Activated naive CD8-positive, alpha-beta T cell treated with anti-CD3 and anti-CD28 coated beads, Interleukin-2, amount 10 ng/mL, durations not matched to agents 7 days and 5 days (primary cell): ENCODE results near the gene HAPLN2. TPM values are rescaled to one million over a fixed set of nuclear protein-coding genes. Genes with fewer than 3 reads are reported as not detected.
A peak's percentile ranks its signal among the peaks of the same experiment; 100 is the strongest.
"Not testable (repeated sequence)": the region's sequence is repeated elsewhere in the genome, so short reads cannot be mapped to it uniquely, and the experiment has no call there.

Source experiments
- ATAC-seq: fragments of 150-1000 bp; cut with Tn5 transposase; one replicate; pipeline ENCODE4 v1.10.0; 2021; ENCODE audit warnings: low read depth, moderate library complexity
- POLR2A ChIA-PET: fragments of 350-600 bp; sonication (Branson Sonifier 250); formaldehyde crosslinking; loops from one replicate; lab custom pipeline; 2021; ENCODE audit warnings: antibody characterized with exemption; lab: Charles Lee
- DNase-seq: peaks from one replicate; pipeline ENCODE4 v3.0.0; 2021
- H3K27ac Mint-ChIP-seq: one replicate; pipeline ENCODE4 v1.8.0; 2022; ENCODE audit warnings: mild to moderate bottlenecking, mixed read lengths
- H3K27me3 Mint-ChIP-seq: one replicate; pipeline ENCODE4 v1.8.0; 2022; ENCODE audit warnings: mild to moderate bottlenecking, moderate library complexity, mixed read lengths
- H3K36me3 Mint-ChIP-seq: one replicate; pipeline ENCODE4 v1.8.0; 2021; ENCODE audit warnings: mild to moderate bottlenecking, mixed read lengths
- H3K4me1 Mint-ChIP-seq: one replicate; pipeline ENCODE4 v1.8.0; 2021; ENCODE audit warnings: mixed read lengths
- H3K4me3 Mint-ChIP-seq: one replicate; pipeline ENCODE4 v1.8.0; 2022; ENCODE audit warnings: mild to moderate bottlenecking, moderate library complexity, mixed read lengths
- H3K9me3 Mint-ChIP-seq: one replicate; pipeline ENCODE4 v1.8.0; 2021; ENCODE audit warnings: mixed read lengths
- total RNA-seq, 2 experiments: library from RNA; stranded (reverse); gene quantifications; one replicate each; pipeline ENCODE4 v1.2.3, GENCODE V29; 2021

HAPLN2 gene
- total RNA-seq, 2 experiments from 2014 or later, result 0.17 TPM; not detected in 1

- H3K4me1 Mint-ChIP-seq, result peaks cover 23% of the 10 kb centered on the region
- ATAC-seq (no peak), DNase-seq (no peak)
- no peaks in the 10 kb centered on the region for H3K27me3 Mint-ChIP-seq
- H3K27ac Mint-ChIP-seq, result no peak overlapping the region
- no peaks in the 10 kb centered on the region for H3K9me3 Mint-ChIP-seq
- H3K4me3 Mint-ChIP-seq, result no peak overlapping the region
- H3K36me3 Mint-ChIP-seq, result peaks cover 5% of the 10 kb centered on the region
- POLR2A ChIA-PET, result no interaction called here
These were observed 34.4 kb upstream of the HAPLN2 start for GRCh38 chr1:156584813-156585212.

- Mint-ChIP-seq H3K27me3 (no peaks in the 10 kb centered on the region), H3K27ac (no peak overlapping the region), H3K36me3 (peaks cover 5% of the 10 kb centered on the region), H3K9me3 (no peaks in the 10 kb centered on the region), H3K4me3 (no peak overlapping the region), H3K4me1 (peaks cover 28% of the 10 kb centered on the region)
- DNase-seq (no peak), ATAC-seq (no peak)
- POLR2A ChIA-PET, result interaction anchor here (0.9 to 1.3 kb wide), 3 partner anchors 15 to 81 kb away, joined by 3 read pairs; no protein-coding TSS in a partner anchor
These were observed 32.9 kb upstream of the HAPLN2 start for GRCh38 chr1:156586323-156586722.

DNA sequence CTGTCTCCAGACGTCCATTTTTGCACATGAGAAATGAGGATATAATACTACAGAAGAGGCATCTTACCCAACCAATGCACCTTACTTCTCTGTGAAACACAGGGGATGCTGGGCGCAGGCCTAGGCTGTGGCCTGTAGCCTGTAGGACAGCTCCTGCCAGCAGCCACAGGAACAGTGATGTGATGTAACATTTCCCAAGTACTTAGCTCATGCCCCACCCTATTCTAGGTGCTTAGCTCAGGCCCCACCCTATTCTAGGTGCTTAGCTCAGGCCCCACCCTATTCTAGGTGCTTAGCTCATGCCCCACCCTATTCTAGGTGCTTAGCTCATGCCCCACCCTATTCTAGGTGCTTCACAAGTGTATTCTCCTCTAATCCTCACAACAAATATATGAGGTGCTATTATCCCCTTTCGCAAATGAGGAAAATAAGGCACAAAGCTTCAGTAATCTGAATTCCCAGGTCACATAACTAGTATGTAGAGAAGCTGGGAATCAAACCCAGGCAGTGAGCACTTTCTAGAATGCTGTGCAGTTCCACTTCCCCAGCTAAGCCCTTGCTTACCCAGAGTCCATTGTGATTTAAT, 32.2 kb upstream of the HAPLN2 start:
- Mint-ChIP-seq H3K4me1 (peaks cover 27% of the 10 kb centered on the region), H3K27me3 (no peaks in the 10 kb centered on the region), H3K4me3 (no peak overlapping the region), H3K9me3 (no peaks in the 10 kb centered on the region), H3K36me3 (peaks cover 3% of the 10 kb centered on the region), H3K27ac (no peak overlapping the region)
- POLR2A ChIA-PET, result interaction anchor here (0.9 to 1.3 kb wide), 2 partner anchors 15 to 82 kb away, joined by 3 read pairs; no protein-coding TSS in a partner anchor
- no peak for ATAC-seq
- no peak for DNase-seq

DNA sequence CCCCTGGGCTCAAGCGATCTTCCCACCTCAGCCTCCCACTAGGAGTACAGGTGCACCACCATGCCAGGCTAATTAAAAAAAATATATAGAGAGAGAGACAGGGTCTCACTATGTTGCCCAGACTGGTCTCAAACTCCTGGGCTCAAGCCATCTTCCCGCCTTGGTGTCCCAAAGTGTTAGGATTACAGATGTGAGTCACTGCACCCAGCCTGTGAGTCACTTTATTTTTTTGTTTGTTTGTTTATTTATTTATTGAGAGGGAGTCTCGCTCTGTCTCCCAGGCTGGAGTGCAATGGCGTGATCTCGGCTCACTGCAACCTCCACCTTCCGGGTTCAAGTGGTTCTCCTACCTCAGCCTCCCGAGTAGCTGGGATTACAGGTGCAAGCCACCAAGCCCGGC, 31.3 kb upstream of the HAPLN2 start:
- H3K9me3 Mint-ChIP-seq, H3K36me3 Mint-ChIP-seq, POLR2A ChIA-PET, ATAC-seq, H3K27ac Mint-ChIP-seq, H3K4me3 Mint-ChIP-seq, H3K27me3 Mint-ChIP-seq, DNase-seq: not testable (repeated sequence)
- H3K4me1 Mint-ChIP-seq, result peaks cover 26% of the 10 kb centered on the region

- Mint-ChIP-seq H3K27ac (no peak overlapping the region), H3K4me3 (no peak overlapping the region), H3K27me3 (no peaks in the 10 kb centered on the region), H3K9me3 (no peaks in the 10 kb centered on the region), H3K4me1 (peaks cover 16% of the 10 kb centered on the region), H3K36me3 (peaks cover 4% of the 10 kb centered on the region)
- POLR2A ChIA-PET, result no interaction called here
- ATAC-seq (no peak), DNase-seq (no peak)
These were observed 29.7 kb upstream of the HAPLN2 start for GRCh38 chr1:156589546-156589945.

GRCh38 chr1:156590326-156591180, 28.7 kb upstream of the HAPLN2 start:
- Mint-ChIP-seq H3K27me3 (no peaks in the 10 kb centered on the region), H3K9me3 (no peaks in the 10 kb centered on the region), H3K4me1 (peaks cover 20% of the 10 kb centered on the region), H3K4me3 (peak overlapping the region; percentile 83), H3K27ac (peak overlapping the region; percentile 80), H3K36me3 (peaks cover 9% of the 10 kb centered on the region)
- DNase-seq (no peak), ATAC-seq (no peak)
- POLR2A ChIA-PET, result interaction anchor here (1.0 to 3.2 kb wide), 14 partner anchors 9 to 132 kb away, joined by 3 to 34 read pairs (median 5); partner anchors contain the start of genes GPATCH4, MEF2D and TTC24

- Mint-ChIP-seq H3K9me3 (no peaks in the 10 kb centered on the region), H3K4me3 (peak overlapping the region; percentile 83), H3K27ac (peak overlapping the region; percentile 80), H3K36me3 (peaks cover 6% of the 10 kb centered on the region), H3K27me3 (no peaks in the 10 kb centered on the region), H3K4me1 (peaks cover 20% of the 10 kb centered on the region)
- DNase-seq (no peak), ATAC-seq (no peak)
- POLR2A ChIA-PET, result interaction anchor here (1.0 to 3.2 kb wide), 16 partner anchors 9 to 134 kb away, joined by 3 to 34 read pairs (median 6); partner anchors contain the start of genes GPATCH4, MEF2D and TTC24
These were observed 28.1 kb upstream of the HAPLN2 start for GRCh38 chr1:156591181-156591431.

DNA sequence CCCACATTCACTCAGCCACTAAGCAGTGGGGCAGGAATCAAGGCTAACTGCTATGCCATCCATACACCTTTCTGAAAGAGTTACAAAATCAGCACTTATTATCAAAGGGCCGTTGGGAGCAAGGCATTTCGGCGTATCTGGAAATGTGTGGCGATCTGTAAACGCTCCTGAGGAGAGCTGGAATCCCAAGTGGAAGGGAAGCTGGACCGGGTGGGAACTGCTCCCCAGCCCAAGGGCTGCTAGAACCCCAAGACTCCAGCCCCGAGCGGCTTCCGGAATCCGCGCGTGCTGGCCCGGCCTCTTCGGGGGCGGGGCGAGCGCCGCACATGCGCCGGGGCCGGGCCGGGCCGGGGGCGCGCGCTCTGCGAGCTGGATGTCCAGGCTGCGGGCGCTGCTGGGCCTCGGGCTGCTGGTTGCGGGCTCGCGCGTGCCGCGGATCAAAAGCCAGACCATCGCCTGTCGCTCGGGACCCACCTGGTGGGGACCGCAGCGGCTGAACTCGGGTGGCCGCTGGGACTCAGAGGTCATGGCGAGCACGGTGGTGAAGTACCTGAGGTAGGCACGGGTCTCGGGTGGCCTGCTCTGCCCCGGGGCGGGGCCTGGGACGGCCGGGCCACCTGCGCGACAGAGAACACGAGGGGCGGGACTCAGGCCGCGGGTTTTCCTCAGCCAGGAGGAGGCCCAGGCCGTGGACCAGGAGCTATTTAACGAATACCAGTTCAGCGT, 27.6 kb upstream of the HAPLN2 start, which contains the start of gene NAXE:
Gene NAXE (plus strand): TSS at position 345 of the 726 bp plus-strand sequence. CDS start 29 bp downstream, at position 374.
- Mint-ChIP-seq H3K9me3 (no peaks in the 10 kb centered on the region), H3K36me3 (peaks cover 8% of the 10 kb centered on the region), H3K27ac (peak within 1 kb of the TSS; percentile 80), H3K4me3 (peak within 1 kb of the TSS; percentile 83), H3K4me1 (peaks cover 21% of the 10 kb centered on the region), H3K27me3 (no peaks in the 10 kb centered on the region)
- ATAC-seq, result peak; percentile 97
- peak; percentile 84 for DNase-seq
- POLR2A ChIA-PET, result interaction anchor here (1.0 to 3.2 kb wide), 16 partner anchors 9 to 134 kb away, joined by 3 to 34 read pairs (median 6); partner anchors contain the start of genes GPATCH4, MEF2D and TTC24

- Mint-ChIP-seq H3K27ac (peak overlapping the region; percentile 65), H3K4me1 (peaks cover 21% of the 10 kb centered on the region), H3K27me3 (no peaks in the 10 kb centered on the region), H3K4me3 (peak overlapping the region; percentile 83), H3K36me3 (peaks cover 12% of the 10 kb centered on the region), H3K9me3 (no peaks in the 10 kb centered on the region)
- DNase-seq (no peak), ATAC-seq (no peak)
- POLR2A ChIA-PET, result interaction anchor here (1.1 to 3.2 kb wide), 12 partner anchors 9 to 135 kb away, joined by 3 to 34 read pairs (median 7); partner anchors contain the start of genes GPATCH4, MEF2D and TTC24
These were observed 26.9 kb upstream of the HAPLN2 start for GRCh38 chr1:156592158-156592909.

DNA sequence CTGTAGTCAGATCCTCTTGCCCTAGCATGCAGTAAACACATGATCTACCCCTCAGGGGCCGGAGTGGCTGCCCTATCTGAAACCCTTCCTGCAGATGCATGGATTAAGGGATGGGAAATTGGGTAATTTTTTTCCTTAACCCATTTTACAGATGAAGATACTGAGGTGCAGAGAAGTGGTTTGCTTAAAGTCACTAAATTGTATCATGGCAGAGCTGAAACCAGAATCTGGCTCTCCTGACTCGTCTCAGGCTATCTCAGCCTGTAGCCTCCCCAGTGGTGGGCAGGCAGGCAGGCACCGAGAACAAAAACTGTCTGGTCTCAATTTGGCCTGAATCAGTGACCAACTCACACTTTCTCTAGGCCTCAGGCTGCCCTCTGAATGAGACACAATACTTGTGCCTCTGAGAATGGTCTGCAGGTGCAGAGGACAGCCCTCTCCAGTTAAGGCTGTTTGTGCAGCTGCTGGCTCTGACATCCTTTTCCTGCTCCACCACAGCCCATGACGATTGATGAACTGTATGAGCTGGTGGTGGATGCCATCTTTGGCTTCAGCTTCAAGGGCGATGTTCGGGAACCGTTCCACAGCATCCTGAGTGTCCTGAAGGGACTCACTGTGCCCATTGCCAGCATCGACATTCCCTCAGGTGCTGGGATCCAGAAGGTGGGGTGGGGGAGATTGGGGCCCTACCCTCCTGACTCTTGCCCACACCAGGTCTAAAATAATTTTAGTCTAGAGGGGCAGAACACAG, 26.1 kb upstream of the HAPLN2 start:
- no peaks in the 10 kb centered on the region for H3K9me3 Mint-ChIP-seq
- POLR2A ChIA-PET, result interaction anchor here (1.2 to 3.2 kb wide), 5 partner anchors 8 to 136 kb away, joined by 3 to 34 read pairs (median 8); partner anchors contain the start of genes GPATCH4 and MEF2D
- peak overlapping the region; percentile 39 for H3K27ac Mint-ChIP-seq
- H3K27me3 Mint-ChIP-seq, result no peaks in the 10 kb centered on the region
- H3K4me3 Mint-ChIP-seq, result peak overlapping the region; percentile 83
- ATAC-seq (no peak), DNase-seq (no peak)
- H3K36me3 Mint-ChIP-seq, result peaks cover 12% of the 10 kb centered on the region
- H3K4me1 Mint-ChIP-seq, result peaks cover 21% of the 10 kb centered on the region

DNA sequence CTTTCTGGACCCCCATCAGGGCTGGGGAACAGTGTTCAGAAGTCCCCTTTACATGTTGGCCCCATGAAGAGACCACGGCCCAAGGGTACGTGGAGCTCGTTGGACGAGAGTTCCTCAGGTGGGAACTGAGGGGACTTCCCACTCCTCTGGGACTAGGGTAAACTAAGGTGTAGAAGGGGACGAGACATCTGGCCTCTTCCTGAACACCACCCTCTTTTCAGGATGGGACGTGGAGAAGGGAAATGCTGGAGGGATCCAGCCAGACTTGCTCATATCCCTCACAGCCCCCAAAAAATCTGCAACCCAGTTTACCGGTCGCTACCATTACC, 25.6 kb upstream of the HAPLN2 start:
- POLR2A ChIA-PET, result interaction anchor here (1.2 to 3.2 kb wide), 3 partner anchors 12 to 127 kb away, joined by 3 to 34 read pairs (median 5); partner anchors contain the start of gene MEF2D
- DNase-seq, result no peak
- H3K27ac Mint-ChIP-seq, result no peak overlapping the region
- peaks cover 26% of the 10 kb centered on the region for H3K4me1 Mint-ChIP-seq
- no peak overlapping the region for H3K4me3 Mint-ChIP-seq
- H3K36me3 Mint-ChIP-seq, result peaks cover 17% of the 10 kb centered on the region
- ATAC-seq, result no peak
- H3K27me3 Mint-ChIP-seq, result no peaks in the 10 kb centered on the region
- no peaks in the 10 kb centered on the region for H3K9me3 Mint-ChIP-seq

GRCh38 chr1:156594190-156594589, 25.0 kb upstream of the HAPLN2 start:
- Mint-ChIP-seq H3K4me3 (no peak overlapping the region), H3K36me3 (peaks cover 19% of the 10 kb centered on the region), H3K4me1 (peaks cover 31% of the 10 kb centered on the region), H3K27me3 (no peaks in the 10 kb centered on the region), H3K27ac (no peak overlapping the region), H3K9me3 (no peaks in the 10 kb centered on the region)
- no peak for ATAC-seq
- POLR2A ChIA-PET, result interaction anchor here (0.9 to 1.1 kb wide), 2 partner anchors 12 to 24 kb away, joined by 3 read pairs; no protein-coding TSS in a partner anchor
- DNase-seq, result no peak
